Measurements from ENCODE around the gene ZNF683.

DNA sequence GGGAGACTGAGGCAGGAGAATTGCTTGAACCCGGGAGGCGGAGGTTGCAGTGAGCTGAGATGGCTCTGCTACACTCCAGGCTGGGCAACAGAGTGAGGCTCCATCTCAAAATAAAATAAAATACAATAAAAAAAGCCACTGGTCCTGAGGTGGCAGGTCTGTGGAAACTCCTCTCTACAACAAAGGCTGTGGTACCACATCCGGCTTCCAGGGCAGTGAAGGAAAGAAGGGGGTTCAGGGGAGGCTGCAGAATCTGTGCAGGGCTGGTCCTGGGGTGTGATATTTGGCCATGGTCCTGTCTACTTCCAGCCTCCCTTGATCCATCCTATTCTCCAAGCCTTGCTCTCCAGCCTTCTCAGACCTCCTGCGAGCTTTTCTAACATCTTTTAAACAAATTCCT, 731 bp upstream of the ZNF683 start:
- TF ChIP-seq, protein P1, sequence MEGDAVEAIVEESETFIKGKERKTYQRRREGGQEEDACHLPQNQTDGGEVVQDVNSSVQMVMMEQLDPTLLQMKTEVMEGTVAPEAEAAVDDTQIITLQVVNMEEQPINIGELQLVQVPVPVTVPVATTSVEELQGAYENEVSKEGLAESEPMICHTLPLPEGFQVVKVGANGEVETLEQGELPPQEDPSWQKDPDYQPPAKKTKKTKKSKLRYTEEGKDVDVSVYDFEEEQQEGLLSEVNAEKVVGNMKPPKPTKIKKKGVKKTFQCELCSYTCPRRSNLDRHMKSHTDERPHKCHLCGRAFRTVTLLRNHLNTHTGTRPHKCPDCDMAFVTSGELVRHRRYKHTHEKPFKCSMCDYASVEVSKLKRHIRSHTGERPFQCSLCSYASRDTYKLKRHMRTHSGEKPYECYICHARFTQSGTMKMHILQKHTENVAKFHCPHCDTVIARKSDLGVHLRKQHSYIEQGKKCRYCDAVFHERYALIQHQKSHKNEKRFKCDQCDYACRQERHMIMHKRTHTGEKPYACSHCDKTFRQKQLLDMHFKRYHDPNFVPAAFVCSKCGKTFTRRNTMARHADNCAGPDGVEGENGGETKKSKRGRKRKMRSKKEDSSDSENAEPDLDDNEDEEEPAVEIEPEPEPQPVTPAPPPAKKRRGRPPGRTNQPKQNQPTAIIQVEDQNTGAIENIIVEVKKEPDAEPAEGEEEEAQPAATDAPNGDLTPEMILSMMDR (IDR thresholded peaks at IDR 0.05), result no peak
- TF ChIP-seq POLR2A (IDR thresholded peaks at IDR 0.05), result no peak
